ENCODE data around the gene FAM9C. TPM values are rescaled to one million over a fixed set of nuclear protein-coding genes. Genes with fewer than 3 reads are reported as not detected.

FAM9C gene
- total and polyA plus RNA-seq, 9 of the 15 experiments (the other 6 are each of a cell fraction or from before 2014, with no cell fraction given), result not detected

GRCh38 chrX:13050151-13050550 is 5.7 kb upstream of the FAM9C start:
- Histone ChIP-seq H3K9me3 (replicated peaks; ENCODE audit: control insufficient read depth, insufficient read depth, low read depth, low read length) (no peaks in the 10 kb centered on the region), H3K36me3 (ENCODE audit: control insufficient read depth, insufficient read depth, low read length) (no peaks in the 10 kb centered on the region), H3K4me3 (no peak overlapping the region), H3K9me1 (ENCODE audit: control insufficient read depth, insufficient read depth, low read length) (no peaks in the 10 kb centered on the region), H3K27me3 (ENCODE audit: control insufficient read depth in 2 of 2, insufficient read depth in 2 of 2, low read length in 2 of 2) (no peaks in the 10 kb centered on the region), H3K79me2 (ENCODE audit: control insufficient read depth, insufficient read depth, low read length) (no peaks in the 10 kb centered on the region), H3K4me2 (ENCODE audit: insufficient read depth, low read length) (no peak overlapping the region), H3K9ac (ENCODE audit: insufficient read depth in 1 of 2, low read depth in 2 of 2, low read length in 2 of 2) (no peak overlapping the region), H3K27ac (ENCODE audit: extremely low read depth, low read depth, low read length) (no peak overlapping the region), H2AFZ (ENCODE audit: low read depth, low read length) (no peak overlapping the region), H4K20me1 (replicated peaks; ENCODE audit: control insufficient read depth, insufficient read depth, low read length) (no peaks in the 10 kb centered on the region), H3K4me1 (replicated peaks in 1 of 2; ENCODE audit: control insufficient read depth in 2 of 2, insufficient read depth in 2 of 2, low read length in 2 of 2) (no peaks in the 10 kb centered on the region; a peak in 1 of 5 replicates)
- ChIA-PET CTCF (ENCODE audit: low intra/inter-chr PET ratio) (no interaction called here), POLR2A (interaction anchor here (0.6 kb wide), 1 partner anchor 227 kb away, joined by 3 read pairs; no protein-coding TSS in a partner anchor)
- DNase-seq (ENCODE audit: extremely low read depth in 1 of 4, low spot score in 3 of 4), result no peak
- TF ChIP-seq RFX1 (IDR thresholded peaks at IDR 0.05) (no peak), ZNF165 (CRISPR knock-in tag; IDR thresholded peaks at IDR 0.05; ENCODE audit: borderline replicate concordance) (no peak), ZNF41 (CRISPR knock-in tag; conservative IDR thresholded peaks at IDR 0.05) (no peak), HDAC3 (IDR thresholded peaks at IDR 0.05; ENCODE audit: borderline replicate concordance, partially characterized antibody) (no peak), ZNF212 (CRISPR knock-in tag; IDR thresholded peaks at IDR 0.05) (no peak), KDM1A (IDR thresholded peaks at IDR 0.05) (no peak), FOS (IDR thresholded peaks at IDR 0.05; ENCODE audit: extremely low read depth, insufficient read length) (no peak), ZNF75A (CRISPR knock-in tag; IDR thresholded peaks at IDR 0.05) (no peak)
- no peak for FAIRE-seq
- ATAC-seq, result no peak
- intact Hi-C loops (cut with micrococcal nuclease) (no loop called here), in situ Hi-C loops (cut with MboI) (no loop called here)
- no TSS peak for BruUV-seq (replicated peaks)
- WGBS (ENCODE audit: insufficient coverage, low coverage, missing lambda C conversion rate), result 59% methylated on average over 4 of the region's 4 CpGs

DNA sequence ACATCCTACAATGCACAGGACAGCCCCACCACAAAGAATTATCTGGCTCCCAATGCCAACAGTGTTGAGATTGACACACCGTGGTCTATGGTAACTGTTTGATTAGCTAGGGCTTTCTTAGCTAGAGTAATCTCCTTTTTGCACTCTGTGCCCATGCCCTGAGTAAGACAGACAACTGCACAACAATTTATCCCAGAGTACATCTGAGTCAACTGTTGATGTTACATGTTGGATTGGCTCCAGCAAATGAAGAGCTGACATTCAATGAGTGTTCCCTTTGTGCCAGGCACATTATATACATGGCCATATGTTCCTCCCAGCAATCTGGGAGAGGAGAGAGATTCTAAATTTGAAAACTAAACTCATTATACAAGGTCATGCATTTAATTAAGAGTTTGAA is 3.9 kb upstream of the FAM9C start:
- Histone ChIP-seq H3K4me1 (replicated peaks in 1 of 2; ENCODE audit: control insufficient read depth in 2 of 2, insufficient read depth in 2 of 2, low read length in 2 of 2) (peaks cover 0 to 9% of the 10 kb centered on the region in 2 experiments; a peak in 2 of 5 replicates), H3K79me2 (ENCODE audit: control insufficient read depth, insufficient read depth, low read length) (no peaks in the 10 kb centered on the region), H3K4me2 (ENCODE audit: insufficient read depth, low read length) (no peak overlapping the region), H3K9ac (ENCODE audit: insufficient read depth in 1 of 2, low read depth in 2 of 2, low read length in 2 of 2) (no peak overlapping the region), H4K20me1 (replicated peaks; ENCODE audit: control insufficient read depth, insufficient read depth, low read length) (no peaks in the 10 kb centered on the region), H3K4me3 (no peak overlapping the region), H3K36me3 (ENCODE audit: control insufficient read depth, insufficient read depth, low read length) (no peaks in the 10 kb centered on the region), H3K27ac (ENCODE audit: extremely low read depth, low read depth, low read length) (no peak overlapping the region), H3K9me3 (replicated peaks; ENCODE audit: control insufficient read depth, insufficient read depth, low read depth, low read length) (no peaks in the 10 kb centered on the region), H3K9me1 (ENCODE audit: control insufficient read depth, insufficient read depth, low read length) (no peaks in the 10 kb centered on the region), H2AFZ (ENCODE audit: low read depth, low read length) (no peak overlapping the region), H3K27me3 (ENCODE audit: control insufficient read depth in 2 of 2, insufficient read depth in 2 of 2, low read length in 2 of 2) (no peaks in the 10 kb centered on the region)
- ATAC-seq (no peak), DNase-seq (ENCODE audit: extremely low read depth in 1 of 4, low spot score in 3 of 4) (no peak), FAIRE-seq (no peak)
- no peak for TF ChIP-seq XRCC4 (IDR thresholded peaks at IDR 0.05; ENCODE audit: extremely low read depth, insufficient read depth, insufficient read length)
- no peak for TF ChIP-seq RBM15 (IDR thresholded peaks at IDR 0.05; ENCODE audit: insufficient read depth, low read length)
- TF ChIP-seq KAT2B (IDR thresholded peaks at IDR 0.05; ENCODE audit: low read depth, low read length), result no peak
- TF ChIP-seq HLTF (IDR thresholded peaks at IDR 0.05), result no peak
- no peak for TF ChIP-seq GTF2F1 (IDR thresholded peaks at IDR 0.05; ENCODE audit: low read depth, low read length)
- intact Hi-C loops (cut with micrococcal nuclease) (no loop called here), in situ Hi-C loops (cut with MboI) (no loop called here)
- CTCF ChIA-PET (ENCODE audit: low intra/inter-chr PET ratio), result no interaction called here
- no TSS peak for BruUV-seq (replicated peaks)
- 6% methylated on average over 1 of the region's 1 CpG for WGBS (ENCODE audit: insufficient coverage, low coverage, missing lambda C conversion rate)
- POLR2A ChIA-PET, result no interaction called here
